ENCODE results near the gene PSKH1. TPM values are rescaled to one million over a fixed set of nuclear protein-coding genes. Genes with fewer than 3 reads are reported as not detected.
A peak's percentile ranks its signal among the peaks of the same experiment; 100 is the strongest.

PSKH1 gene
- total and polyA plus RNA-seq, 9 of the 15 experiments (the other 6 are each of a cell fraction or from before 2014, with no cell fraction given): 0.96 to 20.9 (median 9.4) TPM

GRCh38 chr16:67928561-67929364 lies 35.7 kb downstream of the PSKH1 start (continued):
- TF ChIP-seq POLR2G (IDR thresholded peaks at IDR 0.05; ENCODE audit: low read depth, low read length) (peak; percentile 39; the same call in 1 of the 2 replicates), LCOR (CRISPR knock-in tag; IDR thresholded peaks at IDR 0.05) (no peak), ZNF766 (CRISPR knock-in tag; conservative IDR thresholded peaks at IDR 0.05) (no peak), ZFP36 (IDR thresholded peaks at IDR 0.05; ENCODE audit: low read depth, low read length, partially characterized antibody) (peak; percentile 5), DEAF1 (CRISPR knock-in tag; IDR thresholded peaks at IDR 0.05) (peak; percentile 76), ELF2 (CRISPR knock-in tag; IDR thresholded peaks at IDR 0.05) (no peak), PREB (CRISPR knock-in tag; IDR thresholded peaks at IDR 0.05) (no peak), ZNF511 (CRISPR knock-in tag; IDR thresholded peaks at IDR 0.05) (no peak), IRF1 (CRISPR knock-in tag; IDR thresholded peaks at IDR 0.05; ENCODE audit: borderline replicate concordance) (no peak), CC2D1A (IDR thresholded peaks at IDR 0.05) (peak; percentile 78), TEAD4 (IDR thresholded peaks at IDR 0.05; ENCODE audit: low read length) (no peak), TEAD4 (CRISPR knock-in tag; IDR thresholded peaks at IDR 0.05; ENCODE audit: borderline replicate concordance) (no peak), BCL6 (CRISPR knock-in tag; IDR thresholded peaks at IDR 0.05) (no peak), NFRKB (IDR thresholded peaks at IDR 0.05; ENCODE audit: low read depth) (no peak), IRF9 (tag; IDR thresholded peaks at IDR 0.05) (no peak), CCAR2 (IDR thresholded peaks at IDR 0.05; ENCODE audit: low read depth, low read length) (no peak), FOXP1 (CRISPR knock-in tag; IDR thresholded peaks at IDR 0.05) (no peak), ZNF354B (CRISPR knock-in tag; IDR thresholded peaks at IDR 0.05) (no peak), ATF6 (CRISPR knock-in tag; IDR thresholded peaks at IDR 0.05) (no peak), ZNF133 (CRISPR knock-in tag; IDR thresholded peaks at IDR 0.05) (no peak), ZNF212 (CRISPR knock-in tag; IDR thresholded peaks at IDR 0.05) (no peak)
